Measurements from ENCODE around the gene MAP2. TPM values are rescaled to one million over a fixed set of nuclear protein-coding genes. Genes with fewer than 3 reads are reported as not detected.

MAP2 gene
- total and polyA plus RNA-seq, 10 of the 15 experiments (the other 5 are each of a cell fraction or from before 2014, with no cell fraction given), result 0.01 TPM; not detected in 9

DNA sequence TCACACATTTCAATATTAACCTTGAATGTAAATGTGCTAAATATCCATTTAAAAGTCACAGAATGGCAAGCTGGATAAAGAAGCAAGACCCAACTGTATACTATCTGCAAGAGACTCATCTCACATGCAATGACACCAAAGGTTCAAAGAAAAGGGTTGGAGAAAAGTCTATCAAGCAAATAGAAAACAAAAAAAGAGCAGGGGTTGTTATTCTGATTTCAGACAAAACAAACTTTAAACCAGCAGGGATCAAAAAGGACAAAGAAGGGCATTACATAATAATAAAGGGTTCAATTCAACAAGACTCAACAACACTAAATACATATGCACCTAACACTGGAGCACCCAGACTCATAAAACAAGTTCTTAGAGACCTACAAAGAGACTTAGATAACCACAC lies 333.3 kb downstream of the MAP2 start:
- no peaks in the 10 kb centered on the region; a peak in 1 of 4 replicates for H3K27me3 ChIP-seq (replicated peaks in 1 of 2; ENCODE audit: control insufficient read depth in 2 of 2, insufficient read depth in 2 of 2, low read length in 1 of 2)
- FAIRE-seq, result no peak

DNA sequence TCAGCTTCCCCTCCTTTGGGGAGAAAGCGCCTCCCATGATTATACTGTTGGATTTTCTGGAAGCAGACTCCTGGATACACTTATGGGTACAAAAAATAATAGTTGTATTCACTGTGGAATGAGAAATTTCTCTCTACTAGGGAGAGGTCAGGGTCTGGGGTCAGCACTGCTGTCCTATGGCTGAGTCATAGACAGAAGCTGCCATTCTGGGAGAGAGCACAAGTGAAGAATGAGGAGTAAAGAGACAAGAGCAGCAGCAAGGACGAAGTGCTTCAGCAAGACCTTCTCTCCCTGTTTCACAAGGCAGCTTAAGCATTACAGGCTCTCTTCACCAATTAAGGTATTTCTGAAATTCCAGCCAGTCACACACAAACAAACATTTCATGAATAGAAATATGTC lies 337.7 kb downstream of the MAP2 start:
- Histone ChIP-seq H3K9ac (ENCODE audit: control insufficient read depth, insufficient read depth, low read length) (no peak overlapping the region), H3K4me3 (no peak overlapping the region), H4K20me1 (ENCODE audit: control insufficient read depth, insufficient read depth) (no peaks in the 10 kb centered on the region), H3K4me1 (ENCODE audit: control insufficient read depth, insufficient read depth, low read length) (no peaks in the 10 kb centered on the region), H3K27me3 (replicated peaks in 1 of 2; ENCODE audit: control insufficient read depth in 2 of 2, insufficient read depth in 2 of 2, low read length in 1 of 2) (no peaks in the 10 kb centered on the region), H3K27ac (ENCODE audit: control insufficient read depth, insufficient read depth) (no peak overlapping the region), H3K9me3 (replicated peaks; ENCODE audit: control insufficient read depth, insufficient read depth, low read length) (no peaks in the 10 kb centered on the region), H3K36me3 (ENCODE audit: control insufficient read depth in 2 of 2, insufficient read depth in 2 of 2, low read length in 1 of 2) (no peaks in the 10 kb centered on the region), H2AFZ (ENCODE audit: control insufficient read depth, low read depth, low read length) (no peak overlapping the region), H3K79me2 (ENCODE audit: control insufficient read depth, insufficient read depth, low read length) (no peaks in the 10 kb centered on the region), H3K4me2 (ENCODE audit: control insufficient read depth, insufficient read depth) (no peak overlapping the region)
- POLR2A ChIA-PET, result no interaction called here
- in situ Hi-C loops (cut with MboI) (no loop called here), intact Hi-C loops (cut with micrococcal nuclease; ENCODE audit: unreplicated experiment) (no loop called here)
- 0% methylated on average over 2 of the region's 2 CpGs for WGBS (ENCODE audit: insufficient coverage, insufficient replicate concordance, low lambda C conversion rate, missing lambda C conversion rate)
- BruUV-seq (replicated peaks), result no TSS peak
- RAD21 ChIA-PET (ENCODE audit: unreplicated experiment), result no interaction called here
- SMC1A ChIA-PET (ENCODE audit: uncharacterized antibody, unreplicated experiment), result no interaction called here
- FAIRE-seq (no peak), DNase-seq (ENCODE audit: low read depth, low spot score) (no peak), ATAC-seq (no peak)
- CTCF ChIA-PET, result no interaction called here
- TF ChIP-seq STAT3 (IDR thresholded peaks at IDR 0.05; ENCODE audit: low read depth, low read length) (no peak), TCF7 (IDR thresholded peaks at IDR 0.05; ENCODE audit: borderline replicate concordance) (no peak), SIN3A (IDR thresholded peaks at IDR 0.05; ENCODE audit: low read depth, low read length) (no peak)
- TF ChIP-seq, protein P1, sequence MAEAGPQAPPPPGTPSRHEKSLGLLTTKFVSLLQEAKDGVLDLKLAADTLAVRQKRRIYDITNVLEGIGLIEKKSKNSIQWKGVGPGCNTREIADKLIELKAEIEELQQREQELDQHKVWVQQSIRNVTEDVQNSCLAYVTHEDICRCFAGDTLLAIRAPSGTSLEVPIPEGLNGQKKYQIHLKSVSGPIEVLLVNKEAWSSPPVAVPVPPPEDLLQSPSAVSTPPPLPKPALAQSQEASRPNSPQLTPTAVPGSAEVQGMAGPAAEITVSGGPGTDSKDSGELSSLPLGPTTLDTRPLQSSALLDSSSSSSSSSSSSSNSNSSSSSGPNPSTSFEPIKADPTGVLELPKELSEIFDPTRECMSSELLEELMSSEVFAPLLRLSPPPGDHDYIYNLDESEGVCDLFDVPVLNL (IDR thresholded peaks at IDR 0.05; ENCODE audit: low read depth, low read length), result no peak
- TF ChIP-seq, protein P2, sequence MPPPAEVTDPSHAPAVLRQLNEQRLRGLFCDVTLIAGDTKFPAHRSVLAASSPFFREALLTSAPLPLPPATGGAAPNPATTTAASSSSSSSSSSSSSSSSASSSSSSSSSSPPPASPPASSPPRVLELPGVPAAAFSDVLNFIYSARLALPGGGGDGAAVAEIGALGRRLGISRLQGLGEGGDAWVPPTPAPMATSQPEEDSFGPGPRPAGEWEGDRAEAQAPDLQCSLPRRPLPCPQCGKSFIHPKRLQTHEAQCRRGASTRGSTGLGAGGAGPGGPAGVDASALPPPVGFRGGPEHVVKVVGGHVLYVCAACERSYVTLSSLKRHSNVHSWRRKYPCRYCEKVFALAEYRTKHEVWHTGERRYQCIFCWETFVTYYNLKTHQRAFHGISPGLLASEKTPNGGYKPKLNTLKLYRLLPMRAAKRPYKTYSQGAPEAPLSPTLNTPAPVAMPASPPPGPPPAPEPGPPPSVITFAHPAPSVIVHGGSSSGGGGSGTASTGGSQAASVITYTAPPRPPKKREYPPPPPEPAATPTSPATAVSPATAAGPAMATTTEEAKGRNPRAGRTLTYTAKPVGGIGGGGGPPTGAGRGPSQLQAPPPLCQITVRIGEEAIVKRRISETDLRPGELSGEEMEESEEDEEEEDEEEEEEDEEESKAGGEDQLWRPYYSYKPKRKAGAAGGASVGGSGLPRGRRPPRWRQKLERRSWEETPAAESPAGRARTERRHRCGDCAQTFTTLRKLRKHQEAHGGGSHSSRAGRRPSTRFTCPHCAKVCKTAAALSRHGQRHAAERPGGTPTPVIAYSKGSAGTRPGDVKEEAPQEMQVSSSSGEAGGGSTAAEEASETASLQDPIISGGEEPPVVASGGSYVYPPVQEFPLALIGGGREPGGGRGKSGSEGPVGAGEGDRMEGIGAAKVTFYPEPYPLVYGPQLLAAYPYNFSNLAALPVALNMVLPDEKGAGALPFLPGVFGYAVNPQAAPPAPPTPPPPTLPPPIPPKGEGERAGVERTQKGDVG (CRISPR knock-in tag; IDR thresholded peaks at IDR 0.05), result no peak

More for the DNA sequence above, 333.3 kb downstream of the MAP2 start:
- H3K9ac ChIP-seq (ENCODE audit: control insufficient read depth, insufficient read depth, low read length), result no peak overlapping the region
- POLR2A ChIA-PET, result no interaction called here
- TF ChIP-seq RAD21 (IDR thresholded peaks at IDR 0.05; ENCODE audit: insufficient read depth, low read depth, low read length) (no peak), ZSCAN29 (IDR thresholded peaks at IDR 0.05) (no peak), SMAD1 (IDR thresholded peaks at IDR 0.05; ENCODE audit: low read depth, partially characterized antibody) (no peak), KLF5 (IDR thresholded peaks at IDR 0.05; ENCODE audit: partially characterized antibody) (no peak), MTA2 (IDR thresholded peaks at IDR 0.05; ENCODE audit: low read depth) (no peak), HCFC1 (IDR thresholded peaks at IDR 0.05; ENCODE audit: low read length) (no peak), POU2F2 (IDR thresholded peaks at IDR 0.05; ENCODE audit: borderline replicate concordance, low read depth, low read length) (no peak), EZH2 (IDR thresholded peaks at IDR 0.05; ENCODE audit: borderline replicate concordance, control insufficient read depth, low read depth, low read length) (no peak), FOXK2 (IDR thresholded peaks at IDR 0.05) (no peak), TCF7 (IDR thresholded peaks at IDR 0.05; ENCODE audit: borderline replicate concordance) (no peak), SMARCA5 (IDR thresholded peaks at IDR 0.05) (no peak), SMC3 (IDR thresholded peaks at IDR 0.05; ENCODE audit: borderline replicate concordance, low read length) (no peak), ATF7 (IDR thresholded peaks at IDR 0.05; ENCODE audit: low read depth) (no peak), HDAC6 (IDR thresholded peaks at IDR 0.05; ENCODE audit: unreplicated experiment) (no peak), FOXM1 (IDR thresholded peaks at IDR 0.05; ENCODE audit: low read depth, low read length) (no peak), BHLHE40 (IDR thresholded peaks at IDR 0.05; ENCODE audit: borderline replicate concordance in 1 of 2, low read depth in 2 of 2, low read length in 1 of 2) (no peak), FOS (IDR thresholded peaks at IDR 0.05; ENCODE audit: borderline replicate concordance, extremely low read depth, insufficient read length) (no peak), EED (IDR thresholded peaks at IDR 0.05; ENCODE audit: low read depth) (no peak), ASH2L (IDR thresholded peaks at IDR 0.05; ENCODE audit: borderline replicate concordance, low read depth) (no peak)
- TF ChIP-seq, protein P3, sequence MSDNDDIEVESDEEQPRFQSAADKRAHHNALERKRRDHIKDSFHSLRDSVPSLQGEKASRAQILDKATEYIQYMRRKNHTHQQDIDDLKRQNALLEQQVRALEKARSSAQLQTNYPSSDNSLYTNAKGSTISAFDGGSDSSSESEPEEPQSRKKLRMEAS (IDR thresholded peaks at IDR 0.05; ENCODE audit: low read depth, low read length), result no peak
- no peaks in the 10 kb centered on the region for H4K20me1 ChIP-seq (ENCODE audit: control insufficient read depth, insufficient read depth)
- no peak overlapping the region for H3K27ac ChIP-seq (ENCODE audit: control insufficient read depth, insufficient read depth)
- no peak for ATAC-seq
- intact Hi-C loops (cut with micrococcal nuclease; ENCODE audit: unreplicated experiment) (no loop called here), in situ Hi-C loops (cut with MboI) (no loop called here)
- RAD21 ChIA-PET (ENCODE audit: unreplicated experiment), result interaction anchor here (0.6 kb wide), 1 partner anchor 176 kb away, joined by 3 read pairs; no protein-coding TSS in a partner anchor
- H2AFZ ChIP-seq (ENCODE audit: control insufficient read depth, low read depth, low read length), result no peak overlapping the region
- no peaks in the 10 kb centered on the region for H3K79me2 ChIP-seq (ENCODE audit: control insufficient read depth, insufficient read depth, low read length)
- H3K4me1 ChIP-seq (ENCODE audit: control insufficient read depth, insufficient read depth, low read length), result no peaks in the 10 kb centered on the region
- CTCF ChIA-PET, result no interaction called here
- H3K4me2 ChIP-seq (ENCODE audit: control insufficient read depth, insufficient read depth), result no peak overlapping the region
- SMC1A ChIA-PET (ENCODE audit: uncharacterized antibody, unreplicated experiment), result no interaction called here
- BruUV-seq (replicated peaks), result no TSS peak
- no peak for DNase-seq (ENCODE audit: low read depth, low spot score)
- no peaks in the 10 kb centered on the region for H3K36me3 ChIP-seq (ENCODE audit: control insufficient read depth in 2 of 2, insufficient read depth in 2 of 2, low read length in 1 of 2)
- no peak overlapping the region for H3K4me3 ChIP-seq
- H3K9me3 ChIP-seq (replicated peaks; ENCODE audit: control insufficient read depth, insufficient read depth, low read length), result no peaks in the 10 kb centered on the region

Data from GM12878 (cell line).